GM18870 (cell line): ENCODE data around the gene TOR1A.

Source experiments
- ATAC-seq: cut with Tn5 transposase; IDR thresholded peaks from one replicate; pipeline ENCODE4 v1.9.1; 2021; ENCODE audit warnings: moderate library complexity; ENCODE audit not compliant: unreplicated experiment

TOR1A gene

DNA sequence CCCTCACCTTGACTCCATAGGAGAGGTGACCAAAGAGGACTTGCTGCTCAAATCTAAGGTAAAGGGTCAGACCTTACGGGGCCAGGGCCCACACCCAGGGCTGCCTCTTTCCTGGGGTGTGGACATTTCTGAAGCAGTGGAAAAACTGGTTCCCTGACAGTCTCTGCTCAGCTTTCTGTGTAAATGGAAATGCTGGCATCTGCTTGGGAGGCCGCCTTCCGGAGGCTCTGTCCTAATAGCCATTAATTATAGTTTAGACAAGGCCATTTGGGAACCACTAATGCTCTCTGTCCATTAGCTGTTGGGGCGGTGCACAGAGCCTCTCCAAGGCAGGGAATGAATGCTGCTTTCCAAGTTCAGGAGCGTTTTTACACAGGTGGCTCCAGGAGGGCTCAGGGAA is 28.6 kb upstream of the TOR1A start:
- ATAC-seq: no peak

DNA sequence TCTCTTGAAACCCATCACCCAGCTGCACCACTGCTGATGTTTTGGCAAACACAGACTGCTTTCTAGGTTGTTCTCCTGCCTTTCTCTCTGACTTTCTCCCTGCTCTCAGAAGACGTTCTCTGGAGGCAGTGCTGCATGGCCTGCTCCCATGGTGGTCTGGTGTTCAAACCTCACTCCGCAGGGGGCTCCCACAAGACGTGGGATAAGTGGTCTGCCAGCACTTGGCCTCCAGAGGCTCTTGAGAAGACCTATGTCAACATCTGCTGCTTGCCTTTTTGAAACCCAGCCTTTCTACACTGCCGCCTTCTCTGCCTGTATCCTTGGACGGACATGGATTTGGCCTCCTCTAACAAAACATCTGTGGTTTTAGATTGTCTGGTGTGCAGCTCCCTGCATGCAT is 27.9 kb upstream of the TOR1A start:
- ATAC-seq: no peak

DNA sequence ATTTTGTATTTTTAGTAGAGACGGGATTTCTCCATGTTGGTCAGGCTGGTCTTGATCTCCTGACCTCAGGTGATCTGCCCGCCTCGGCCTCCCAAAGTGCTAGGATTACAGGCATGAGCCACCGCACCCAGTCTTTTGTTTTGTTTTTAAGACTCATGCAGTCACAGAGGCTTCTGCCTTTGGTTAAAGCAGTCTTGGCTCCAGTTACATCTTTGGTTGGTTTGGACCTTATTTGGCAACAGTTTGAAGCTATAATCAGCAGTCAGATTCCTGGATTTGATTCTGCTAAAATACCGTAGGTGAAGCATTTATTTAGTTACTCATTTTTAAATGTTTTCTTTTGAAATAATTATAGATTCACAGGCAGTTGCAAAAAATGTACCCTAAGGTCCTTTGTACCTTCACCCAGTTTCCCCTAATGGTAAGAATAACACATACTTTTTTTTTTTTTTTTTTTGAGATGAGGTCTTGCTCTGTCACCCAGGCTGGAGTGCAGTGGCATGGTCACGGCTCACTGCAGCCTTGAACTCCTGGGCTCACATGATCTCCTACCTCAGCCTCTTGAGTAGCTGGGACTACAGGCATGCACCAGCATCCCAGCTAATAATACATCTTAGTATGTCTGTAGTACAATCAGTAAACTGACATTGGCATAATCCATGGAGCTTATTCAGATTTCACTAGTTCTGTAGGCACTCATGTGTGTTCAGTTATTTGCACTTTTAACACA is 27.1 kb upstream of the TOR1A start:
- ATAC-seq: no peak

DNA sequence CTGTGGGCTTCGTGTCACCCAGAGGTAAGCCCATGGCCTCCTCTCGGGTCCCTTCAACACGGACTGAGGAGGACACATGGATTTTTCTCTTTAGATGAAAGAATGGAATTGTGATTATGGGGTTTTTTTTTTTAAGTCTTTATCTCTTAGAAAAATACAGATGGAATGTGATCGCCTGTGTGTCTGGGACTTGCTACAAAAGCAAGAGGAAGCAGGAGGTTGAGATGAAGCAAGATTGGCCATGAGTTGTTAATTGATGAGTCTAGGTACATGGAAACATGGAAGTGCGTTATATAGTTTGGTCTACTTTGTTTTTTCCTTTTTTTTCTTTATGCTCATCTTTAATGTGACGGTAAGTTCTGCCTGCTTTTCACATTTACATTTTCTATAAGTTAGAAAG is 26.0 kb upstream of the TOR1A start:
- no peak for ATAC-seq

DNA sequence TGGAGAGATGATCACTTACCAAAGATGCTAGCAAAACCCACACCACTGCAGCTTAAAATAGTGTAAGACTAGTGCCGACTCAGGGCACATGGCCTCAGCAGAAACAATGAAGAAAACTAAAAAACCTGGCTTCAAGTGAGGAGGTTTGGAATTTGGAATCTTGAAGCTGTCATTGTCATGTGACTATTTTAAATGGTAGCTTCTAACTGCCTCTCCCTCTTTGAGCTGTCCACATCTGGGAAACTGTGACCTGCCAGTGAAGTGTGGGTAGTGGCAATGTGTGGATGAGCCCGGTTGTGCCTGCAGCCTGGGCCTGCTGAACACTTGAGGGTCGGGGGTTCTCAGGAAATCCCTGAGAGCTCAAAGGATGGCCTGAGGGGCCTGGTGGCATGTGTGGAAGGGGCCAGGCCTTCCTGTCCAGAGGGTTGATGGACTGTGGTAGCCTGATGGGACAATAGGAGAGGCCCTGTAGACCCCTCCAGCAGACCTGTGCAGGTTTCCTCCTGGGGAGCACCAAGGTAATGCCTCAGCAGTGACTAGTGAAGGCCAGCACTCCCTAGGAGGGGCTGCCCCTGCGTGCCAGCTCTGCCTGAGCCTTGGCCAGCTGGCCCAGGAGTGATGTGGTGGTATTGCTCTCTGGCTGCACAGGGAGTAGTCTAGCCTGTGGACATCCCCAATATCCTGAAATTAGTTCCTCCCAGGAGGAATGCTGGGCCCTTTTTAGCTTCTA is 24.9 kb upstream of the TOR1A start:
- no peak for ATAC-seq

DNA sequence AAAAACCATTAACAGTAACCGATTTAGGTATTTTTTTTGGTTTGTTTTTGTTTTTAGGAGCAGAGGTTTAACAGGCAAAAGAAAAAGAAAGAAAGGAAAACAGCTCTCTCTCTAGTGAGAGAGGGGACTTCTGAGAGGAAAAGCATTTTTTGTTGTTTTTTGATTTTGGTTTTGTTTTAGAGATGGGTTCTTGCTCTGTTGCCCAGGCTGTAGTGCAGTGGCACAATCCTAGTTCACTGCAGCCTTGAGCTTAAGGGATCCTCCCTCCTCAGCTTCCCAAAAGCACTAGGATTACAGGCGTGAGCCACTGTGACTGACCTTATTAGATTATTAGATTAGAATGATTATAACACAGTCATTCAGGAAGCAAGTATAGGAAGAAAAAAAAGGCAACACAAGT is 21.4 kb upstream of the TOR1A start:
- ATAC-seq: no peak

DNA sequence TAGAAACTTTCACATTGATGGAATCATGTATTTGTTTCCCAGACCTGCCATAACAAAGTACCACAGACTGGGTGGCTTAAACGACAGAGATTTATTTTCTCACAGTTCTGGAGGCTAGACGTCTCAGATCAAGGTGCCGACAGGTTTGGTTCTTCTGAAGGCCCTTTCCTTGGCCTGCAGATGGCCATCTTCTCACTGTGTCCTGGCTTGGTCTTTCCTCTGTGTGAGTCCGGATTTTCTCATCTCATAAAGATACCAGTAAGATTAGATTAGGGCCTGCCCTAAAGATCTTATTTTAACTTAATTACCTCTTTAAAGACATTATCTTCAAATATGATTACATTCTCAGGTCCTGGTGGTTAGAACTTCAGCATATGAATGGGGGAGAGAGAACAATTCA is 17.1 kb upstream of the TOR1A start:
- ATAC-seq: no peak

DNA sequence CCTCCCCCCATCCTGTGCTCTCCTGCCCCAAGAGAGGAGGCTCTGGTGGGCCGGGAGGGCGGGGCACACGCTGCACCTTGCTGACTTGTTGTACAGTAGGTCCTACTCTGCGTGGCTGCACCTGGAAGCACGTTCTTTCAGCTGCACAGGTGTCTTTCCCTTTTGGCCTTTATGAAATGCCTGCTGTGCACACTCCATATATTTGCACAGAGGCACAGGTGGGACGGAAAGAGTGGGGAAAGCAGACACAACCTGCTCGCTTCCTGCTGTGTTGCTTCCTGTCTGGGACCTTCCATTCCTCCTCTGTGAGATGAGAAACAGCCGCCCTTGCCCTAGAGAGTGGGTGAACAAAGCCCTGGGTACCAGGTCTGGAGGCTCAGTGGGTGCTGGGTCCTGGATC is 16.1 kb upstream of the TOR1A start:
- ATAC-seq: no peak

DNA sequence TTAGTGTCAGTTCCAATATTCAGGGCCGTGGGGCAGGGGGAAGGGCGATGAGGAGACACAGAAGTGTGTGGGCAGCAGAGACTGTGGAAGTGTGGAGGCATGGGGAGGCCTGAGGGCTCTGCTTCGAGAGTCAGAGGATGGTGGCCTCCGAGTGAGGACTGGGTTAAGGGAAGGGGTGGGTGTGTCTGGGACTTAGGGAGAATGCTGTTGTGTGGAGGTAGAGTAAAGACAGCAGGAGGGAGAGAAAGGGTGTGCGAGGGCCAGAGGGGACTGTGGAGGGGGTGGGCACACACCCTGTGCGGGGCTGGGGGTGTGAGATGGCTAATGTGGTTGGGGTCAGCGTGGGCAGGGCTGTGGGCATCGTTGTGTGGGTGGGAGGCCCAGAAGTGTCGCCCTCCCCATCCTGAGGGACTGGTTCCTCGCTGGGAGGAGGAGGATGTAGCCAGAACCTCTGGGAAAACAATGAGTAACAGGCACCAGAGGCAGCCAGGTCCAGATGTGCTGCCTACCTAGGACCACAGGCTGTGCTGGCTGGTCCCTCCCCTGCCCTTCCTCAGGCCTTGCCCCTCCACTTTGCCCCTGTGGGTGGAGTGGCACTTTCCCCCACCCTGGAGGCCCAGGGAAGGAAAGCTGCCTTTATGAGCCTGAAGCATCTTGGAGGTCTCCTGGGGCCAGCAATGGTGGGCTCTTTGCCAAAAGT is 15.5 kb upstream of the TOR1A start:
- ATAC-seq: no peak

DNA sequence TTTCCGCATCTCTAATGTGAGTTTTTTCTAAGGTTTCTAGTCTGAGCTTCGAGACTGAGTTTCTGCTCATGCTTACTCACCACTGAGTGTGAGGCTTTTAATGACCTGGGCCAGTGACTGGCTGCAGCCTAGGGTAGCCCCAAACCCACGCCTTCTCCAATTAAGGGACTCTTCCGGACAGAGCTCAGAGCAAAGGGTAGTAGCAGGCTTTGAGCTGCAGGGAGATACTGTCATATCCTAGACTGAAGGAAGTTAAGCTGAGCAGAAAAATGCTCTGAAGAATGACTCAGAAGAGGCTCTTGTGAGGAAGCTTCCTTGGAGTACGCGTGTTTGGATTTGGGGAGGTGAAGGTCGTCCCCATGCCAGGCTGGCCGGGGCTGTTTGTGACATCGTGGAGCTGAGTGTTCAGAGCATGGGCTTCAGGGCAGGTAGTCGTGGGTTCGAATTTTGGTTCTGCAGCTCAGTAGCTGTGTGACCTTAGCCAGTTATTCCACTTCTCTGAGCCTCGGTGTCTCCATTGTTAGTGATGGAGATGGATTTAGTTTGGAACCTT is 14.8 kb upstream of the TOR1A start:
- ATAC-seq: no peak

DNA sequence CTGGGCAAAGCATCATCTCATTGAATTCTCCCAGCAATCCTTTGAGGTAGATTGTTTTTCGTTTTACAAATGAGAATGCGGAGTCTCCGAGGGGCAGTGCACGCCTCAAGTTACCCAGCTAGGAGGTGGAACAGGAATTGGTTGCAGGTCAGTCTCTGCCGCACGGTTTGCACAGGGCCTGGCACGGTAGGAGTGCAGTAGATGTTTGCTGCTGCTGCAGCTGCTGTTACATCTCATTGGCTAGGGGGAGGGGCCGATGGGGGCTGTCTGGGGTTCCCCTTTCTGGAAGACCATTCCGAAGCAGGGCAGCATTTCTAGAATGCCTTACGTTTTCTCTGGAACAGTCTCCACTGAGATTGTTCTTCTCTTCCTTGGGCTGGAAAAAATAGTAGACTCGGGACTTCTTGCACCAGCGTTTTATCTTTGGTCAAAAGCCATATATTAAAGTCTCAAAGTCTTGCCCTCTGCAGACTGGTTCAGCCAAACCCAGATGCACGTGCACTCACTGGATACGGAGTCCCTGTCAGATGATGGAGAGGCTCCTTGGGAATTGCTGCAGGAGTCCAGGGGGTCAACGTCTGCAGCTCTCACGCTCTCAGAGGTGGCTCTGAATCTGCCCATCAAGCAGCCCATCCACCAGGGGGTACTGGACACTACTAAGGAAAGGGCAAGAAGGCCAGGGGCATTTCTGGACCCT is 12.5 kb upstream of the TOR1A start:
- no peak for ATAC-seq

DNA sequence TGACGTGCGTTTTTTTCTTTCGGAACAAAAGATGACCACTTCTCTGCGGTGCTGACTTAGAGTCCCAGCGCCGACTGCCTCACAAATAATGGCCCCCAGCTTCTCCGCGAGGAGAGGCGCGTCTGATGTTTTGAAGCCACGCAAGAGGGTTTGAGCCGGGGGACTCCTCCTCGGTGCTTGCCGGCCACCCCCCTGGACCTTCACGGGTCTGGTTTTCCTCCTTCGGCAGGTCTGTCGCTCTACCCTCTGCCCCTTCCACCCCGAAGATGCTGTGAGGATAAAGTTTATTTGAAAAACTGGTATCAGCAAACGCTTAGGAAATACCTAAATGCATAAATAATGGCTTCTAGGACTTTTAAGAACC is 11.9 kb upstream of the TOR1A start:
- no peak for ATAC-seq

DNA sequence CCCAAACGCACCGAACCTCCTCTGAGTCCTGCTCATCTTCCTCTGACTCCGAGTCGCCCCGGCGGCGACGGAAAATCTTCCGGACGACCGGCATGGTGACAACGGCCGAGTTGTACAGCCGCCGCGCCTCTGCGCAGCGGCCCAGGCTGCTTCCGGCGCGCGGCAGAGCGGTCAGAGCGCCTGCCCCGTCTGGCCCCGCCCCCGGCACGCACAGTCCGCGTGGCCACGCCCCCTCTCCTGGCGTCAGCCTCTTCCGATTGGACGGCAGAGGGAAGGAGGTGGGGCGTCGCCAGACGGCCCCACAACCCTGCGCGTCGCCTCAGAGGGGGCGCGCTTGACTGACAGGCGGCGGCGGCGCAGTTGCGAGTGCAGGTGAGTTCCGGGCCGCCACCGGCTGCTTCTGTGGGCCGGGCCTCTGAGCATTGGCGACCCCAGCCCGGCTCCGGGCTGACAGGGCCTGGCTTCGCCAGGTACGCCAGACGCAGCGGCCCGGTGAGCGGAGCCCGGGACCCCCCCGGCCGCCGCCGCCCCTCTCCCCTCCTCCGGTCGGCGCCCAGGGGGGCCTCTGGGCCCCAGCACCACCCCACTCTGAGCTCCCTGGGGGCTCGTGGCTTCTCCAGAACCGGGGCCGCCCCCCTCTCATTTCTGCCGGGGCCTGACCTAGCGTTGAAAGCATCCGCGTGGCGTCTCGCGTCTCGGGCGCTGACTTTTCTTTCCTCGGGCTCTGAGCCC is 11.4 kb upstream of the TOR1A start, which contains the start of the genes C9orf78 and USP20:
TSS of gene C9orf78 (minus strand) at position 148 of the 732 bp plus-strand sequence. CDS start at position 94, 54 bp downstream.
TSS of gene USP20 (plus strand) at position 331 of the 732 bp plus-strand sequence. CDS start 17,098 bp downstream, outside the sequence.
- ATAC-seq: peak; percentile 62

DNA sequence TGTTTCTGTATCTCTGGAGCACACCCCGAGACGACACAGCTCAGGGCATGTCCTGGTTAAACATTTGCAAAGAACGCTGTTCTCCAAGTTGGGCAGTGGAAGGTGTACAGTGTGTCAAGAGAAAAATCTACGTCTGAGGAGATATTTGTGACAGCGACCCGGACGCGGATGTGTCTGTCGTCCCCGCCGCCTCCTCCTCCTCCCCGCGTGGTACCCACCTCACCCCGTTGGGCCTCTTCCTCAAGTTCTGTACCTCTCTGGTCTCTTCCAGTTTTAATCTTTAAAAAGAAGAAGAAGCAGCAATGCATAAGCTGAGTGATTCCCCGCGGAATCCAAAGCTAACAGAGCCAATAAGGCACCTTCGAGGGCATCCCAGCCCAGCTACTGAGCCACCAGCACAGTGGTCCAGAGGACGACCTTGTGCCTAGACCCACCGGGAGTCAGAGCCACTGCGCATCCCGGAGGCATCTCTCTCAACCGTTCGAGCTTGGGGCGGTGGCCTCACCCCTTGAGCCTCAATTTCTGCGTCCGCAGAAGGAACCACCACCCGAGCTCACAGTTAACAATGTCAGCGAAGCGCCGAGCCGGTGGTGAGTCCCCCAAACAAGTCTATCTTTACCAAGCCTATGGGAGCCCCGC is 10.7 kb upstream of the TOR1A start:
- peak; percentile 26 for ATAC-seq

DNA sequence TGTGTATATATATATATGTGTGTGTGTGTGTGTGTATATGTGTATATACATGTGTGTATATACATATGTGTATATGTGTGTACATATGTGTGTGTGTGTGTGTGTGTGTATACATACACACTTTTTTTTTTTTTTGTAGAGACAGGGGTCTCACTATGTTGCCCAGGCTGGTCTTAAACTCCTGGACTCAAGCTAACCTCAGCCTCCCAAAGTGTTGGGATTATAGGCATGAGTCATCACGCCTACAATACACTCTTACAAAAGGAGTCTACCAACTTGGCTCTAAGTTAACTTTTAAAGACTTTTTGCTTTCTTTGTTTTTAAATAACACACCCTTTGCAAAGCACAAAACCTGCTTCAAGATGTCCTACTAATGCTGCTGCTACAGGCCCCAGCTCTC is 9.0 kb upstream of the TOR1A start:
- no peak for ATAC-seq

DNA sequence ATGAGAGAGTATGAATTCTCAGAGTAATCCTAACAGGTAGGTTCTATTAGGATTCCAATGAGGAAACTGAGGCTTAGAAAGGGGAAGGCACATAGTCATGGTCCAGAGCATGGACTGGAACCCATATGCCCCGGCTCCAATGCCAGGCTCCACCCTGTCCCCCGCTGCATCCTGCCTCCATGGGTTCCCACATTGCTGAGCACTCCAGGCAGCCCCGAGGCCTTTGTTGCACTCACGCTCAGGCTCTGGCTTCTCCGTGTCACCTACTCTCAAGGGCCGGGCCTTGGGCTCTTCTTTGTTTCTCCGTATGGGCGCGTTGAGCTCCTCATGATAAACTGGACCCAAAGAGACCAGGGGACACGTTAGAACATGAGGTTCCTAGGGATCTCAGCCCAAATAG is 5.0 kb upstream of the TOR1A start:
- ATAC-seq: no peak

DNA sequence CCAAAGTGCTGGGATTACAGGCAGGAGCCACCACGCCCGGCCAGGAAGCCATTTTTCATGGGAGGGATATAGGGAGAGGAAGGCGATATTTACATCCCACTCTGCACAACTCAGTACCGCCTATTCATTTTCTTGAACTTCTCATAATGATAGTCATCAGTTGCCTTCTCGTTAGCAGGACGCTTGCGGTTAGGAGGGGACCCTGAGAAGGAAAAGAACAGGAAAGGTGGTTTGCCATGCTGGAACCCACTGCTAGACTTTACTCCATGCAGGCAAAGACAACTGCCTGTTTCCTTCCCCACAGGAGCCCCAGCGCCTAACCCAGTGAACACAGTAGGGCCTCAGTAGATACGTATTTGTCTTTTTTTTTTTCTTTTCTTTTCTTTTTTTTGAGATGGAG is 4.1 kb upstream of the TOR1A start:
- no peak for ATAC-seq

DNA sequence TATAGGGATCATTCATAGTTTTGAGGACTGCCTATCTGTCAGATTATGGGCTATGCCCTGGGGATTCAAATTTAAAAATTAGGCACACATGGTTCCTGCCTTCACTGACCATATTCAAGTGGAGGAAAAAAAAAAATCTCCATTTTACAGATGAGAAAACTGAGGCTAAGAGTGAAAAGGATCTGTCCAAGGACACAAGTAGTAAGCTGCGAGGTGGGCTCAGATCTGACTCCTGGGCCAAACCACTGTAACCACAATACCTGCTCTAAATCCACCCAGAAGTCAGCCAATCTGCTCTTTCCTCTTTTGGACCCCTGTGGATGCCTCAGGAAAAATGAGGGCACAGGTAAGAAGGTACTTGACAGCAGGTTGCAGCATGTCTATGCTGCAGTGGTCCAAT is 2.8 kb upstream of the TOR1A start:
- no peak for ATAC-seq

DNA sequence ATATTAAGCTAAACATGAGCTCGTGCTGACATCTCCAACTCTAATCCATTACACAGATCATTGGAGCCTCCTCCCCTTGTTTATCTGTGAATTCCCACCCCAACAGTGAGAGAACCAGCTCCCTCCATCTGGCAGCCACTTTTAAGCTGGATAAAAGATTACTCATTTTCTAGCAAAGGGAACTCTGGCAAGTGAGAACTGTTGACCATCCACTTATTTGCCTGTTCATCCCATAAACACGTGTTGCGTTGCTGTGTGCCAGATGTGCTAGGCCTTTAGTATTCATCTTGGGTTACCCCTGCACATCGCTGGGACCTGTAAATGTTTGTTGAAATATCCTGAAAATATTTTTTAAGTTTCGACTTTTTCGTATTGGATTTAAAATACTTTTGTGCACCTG is 2.4 kb upstream of the TOR1A start:
- ATAC-seq: no peak

DNA sequence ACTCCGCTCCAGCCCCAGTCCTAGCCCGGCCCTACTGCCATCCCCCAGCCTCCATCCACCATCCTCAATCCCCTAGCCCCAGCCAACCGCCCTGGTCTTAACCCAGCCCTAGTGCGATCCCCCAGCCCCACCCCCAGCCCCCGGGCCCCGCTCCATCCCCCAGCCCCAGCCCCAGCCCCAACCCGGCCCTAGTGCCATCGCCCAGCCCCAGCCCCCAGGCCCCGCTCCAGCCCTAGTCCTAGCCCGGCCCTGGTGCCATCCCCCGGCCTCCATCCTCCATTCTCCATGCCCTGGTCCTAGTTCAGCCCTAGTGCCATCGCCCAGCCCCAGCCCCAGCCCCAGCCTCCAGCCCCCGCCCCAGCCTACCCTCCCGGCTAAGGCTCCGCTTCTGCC is 398 bp downstream of the TOR1A start:
- no peak for ATAC-seq
